Heart left ventricle (tissue), 16 donors: ENCODE measurements around the gene REM2. TPM values are rescaled to one million over a fixed set of nuclear protein-coding genes. Genes with fewer than 3 reads are reported as not detected.
A peak's percentile ranks its signal among the peaks of the same experiment; 100 is the strongest.

ENCODE experiments used
- ATAC-seq, 4 donors: fragments of 200-7000 bp; cut with Tn5 transposase; one replicate each; pipeline ENCODE4 v1.9.1; 2020 to 2022; ENCODE audit warnings: moderate library complexity in 4 of 4, mild to moderate bottlenecking in 3 of 4, moderate number of reproducible peaks in 1 of 4
- DNase-seq, 5 donors: peaks; one replicate each; pipeline ENCODE4 v3.0.0-alpha.2; 2020
- H3K27ac ChIP-seq, 12 donors: fragments of 200-600 bp; sonication (generic) in 4 of 12; one replicate each; pipeline versions ENCODE4 v1.5.0 to v1.8.0; 2016 to 2022; ENCODE audit warnings: mild to moderate bottlenecking in 2 of 12
- H3K27me3 ChIP-seq, 9 donors: fragments of 200-600 bp; sonication (generic) in 2 of 9; one replicate each; pipeline versions ENCODE4 v1.5.1 to v1.8.0; 2016 to 2022; ENCODE audit warnings: mild to moderate bottlenecking in 3 of 9
- H3K36me3 ChIP-seq, 9 donors: fragments of 200-600 bp; sonication (generic) in 2 of 9; one replicate each; pipeline versions ENCODE4 v1.5.0 to v1.8.0; 2018 to 2022; ENCODE audit warnings: mild to moderate bottlenecking in 2 of 9
- H3K4me1 ChIP-seq, 12 donors: fragments of 200-600 bp; sonication (generic) in 4 of 12; one replicate each; pipeline versions ENCODE4 v1.5.0 to v1.8.0; 2016 to 2022; ENCODE audit warnings: mild to moderate bottlenecking in 3 of 12
- H3K4me3 ChIP-seq, 12 donors: fragments of 200-600 bp; sonication (generic) in 4 of 12; one replicate each; pipeline versions ENCODE4 v1.5.0 to v1.8.0; 2017 to 2022; ENCODE audit warnings: mild to moderate bottlenecking in 9 of 12, moderate library complexity in 4 of 12
- H3K9me3 ChIP-seq, 12 donors: fragments of 200-600 bp; sonication (generic) in 4 of 12; one replicate each; pipeline versions ENCODE4 v1.5.0 to v1.8.0; 2016 to 2022; ENCODE audit warnings: mild to moderate bottlenecking in 1 of 12
- CTCF ChIP-seq, 12 donors: fragments of 200-600 bp; sonication (generic) in 4 of 12; IDR thresholded peaks; one replicate each; pipeline versions ENCODE4 v1.5.0 to v1.8.0; 2018 to 2022; ENCODE audit warnings: antibody characterized with exemption in 12 of 12, mild to moderate bottlenecking in 5 of 12
- POLR2A ChIP-seq, 2 donors: fragments of 450-650 bp; IDR thresholded peaks; one replicate each; pipeline ENCODE4 v1.6.1; 2017; ENCODE audit warnings: antibody characterized with exemption in 2 of 2, mild to moderate bottlenecking in 2 of 2, moderate library complexity in 2 of 2
- WGBS, 4 donors: extraction: QIAGEN DNeasy Blood & Tissue Kit in 2 of 4; methylation state at CpG; one replicate each; pipeline versions ENCODE4 v1.1.5 to v1.1.7; 2013 to 2018; 5-methylcytosine and 5-hydroxymethylcytosine counted together
- intact Hi-C, 10 donors: fragments of 100-400 bp; cut with DNase I; formaldehyde crosslinking; loops; one replicate each; pipeline versions ENCODE4 v1.11.1 to v1.14.2; 2022
- long read RNA-seq, 3 donors: library from polyadenylated mRNA; unstranded; transcript quantifications; one replicate each; pipeline ENCODE4 v2.0.0, GENCODE V29; 2020 to 2021
- polyA plus RNA-seq, 2 donors: library from polyadenylated mRNA; stranded (reverse); fragments of 200-250 nt; gene quantifications; one replicate each; pipeline ENCODE4 v1.2.3, GENCODE V29; 2013
- total RNA-seq, 9 donors: library from RNA; depleted of rRNA in 2 of 9; stranded (reverse); fragments of >200 nt in 2 of 9; fragmentation: NEBNext Ultra II Directional in 3 of 9; extraction: Animal tissue kit (Norgen Biotek cat#: 25700) in 3 of 9; gene quantifications; one replicate each; pipeline versions ENCODE4 v1.1.0 to v1.2.4, GENCODE V29; 2016 to 2023
- donor health status: ischemic (EF 13 %, LVEDD 7.1; RV severe dilation, severe dysfunction).
- donor health status: healthy with polysubstance abuse.
- donor health status: DM: no; HTN: yes; CAD: no.
- donor health status: DM: no; HTN: no; CAD: no.
- donor health status: ischemic (EF 25% LVEDD 6.9; RV normal size, moderate dysfunction).
- donor health status: ischemic (EF 25% LVEDD 5.7; RV mildly dilated, moderate dysfunction).
- donor health status: healthy.
- donor health status: DM: yes; HTN: yes; CAD: no.
- donor health status: ischemic (EF 35%, LVEDD 5.7; RV mildly dilated, moderate dysfunction).
- donor health status: nonischemic (EF 11% LVEDD 7.7; RV severe dilation, severe dysfunction).
- donor health status: DM: yes; HTN: yes; CAD: no.
- donor health status: PGD.
- donor health status: ischemic (EF 29% LVEDD 5.4; RV normal size, mild dysfunction).
- donor health status: nonischemic (EF 23%, LVEDD 6.1; RV moderate dilation, normal function).

The REM2 gene
- total RNA-seq: under 1 TPM in 1 of 9 donors, not detected in 8; 0.21 TPM
- polyA plus RNA-seq: under 1 TPM in 1 of 2 donors, not detected in 1; 0.06 TPM
- long read RNA-seq, donor 1, partial matches to known transcripts: 0 of 1 reads
- long read RNA-seq, donor 1, other reads (novel, unspliced or antisense): 1 of 1 reads
- long read RNA-seq, donor 2: 0 reads
- long read RNA-seq, donor 3: 0 reads

GRCh38 chr14:22883173-22883976 is at the start of gene REM2:
Gene REM2 (plus strand): TSS chr14:22883222. CDS start chr14:22883288, 66 bp downstream.
- intact Hi-C loops: no loop called here

GRCh38 chr14:22835505-22835904 is 47.5 kb upstream of the REM2 start:
- ATAC-seq (no peak), DNase-seq (no peak)
- H3K36me3 ChIP-seq: peaks cover 0 to 35% (median 24%) of the 10 kb centered on the region in 9 donors
- intact Hi-C loops: loop anchor here in 1 of 10 donors (10.0 kb wide), 1 partner anchor 79 kb away; the partner anchor contains the start of gene RBM23
- H3K4me3 ChIP-seq: no peak overlapping the region
- peak overlapping the region in 6 of 12 donors; percentile 81 to 98 (median 92) for H3K27ac ChIP-seq
- no peaks in the 10 kb centered on the region for H3K9me3 ChIP-seq
- H3K4me1 ChIP-seq: peaks cover 0 to 41% (median 21%) of the 10 kb centered on the region in 12 donors
- 70 to 83% (median 78%) methylated on average over 3 of the region's 3 CpGs for WGBS, 4 donors
- TF ChIP-seq CTCF (IDR thresholded peaks at IDR 0.05) (no peak), POLR2A (IDR thresholded peaks at IDR 0.05) (no peak)
- H3K27me3 ChIP-seq: no peaks in the 10 kb centered on the region

More at GRCh38 chr14:22883173-22883976, at the start of gene REM2:
- 26 to 34% (median 30%) methylated on average over 14 to 15 of the region's 15 CpGs for WGBS, 4 donors
- no peaks in the 10 kb centered on the region for H3K9me3 ChIP-seq
- ATAC-seq (no peak), DNase-seq (no peak)
- no peak within 1 kb of the TSS for H3K27ac ChIP-seq
- no peak within 1 kb of the TSS for H3K4me3 ChIP-seq
- peaks cover 0 to 28% (median 9%) of the 10 kb centered on the region in 12 donors for H3K4me1 ChIP-seq
- peaks cover 0 to 15% (median 4%) of the 10 kb centered on the region in 9 donors for H3K36me3 ChIP-seq
- TF ChIP-seq CTCF (IDR thresholded peaks at IDR 0.05) (no peak), POLR2A (IDR thresholded peaks at IDR 0.05) (no peak)
- no peaks in the 10 kb centered on the region for H3K27me3 ChIP-seq

- no peaks in the 10 kb centered on the region for H3K9me3 ChIP-seq
- H3K27ac ChIP-seq: peak within 1 kb of the TSS; percentile 81 to 98 (median 92)
- peak within 1 kb of the TSS; percentile 56 to 99 (median 82) for H3K4me3 ChIP-seq
- peaks cover 0 to 37% (median 18%) of the 10 kb centered on the region in 12 donors for H3K4me1 ChIP-seq
- intact Hi-C loops: loop anchor here in 4 of 10 donors (1.0 to 10.0 kb wide), 3 partner anchors 16 to 78 kb away; partner anchors contain the start of gene RBM23 (in 1 of the 4)
- DNase-seq (peak; percentile 69 to 87 (median 82)), ATAC-seq (peak; percentile 73 to 86 (median 80))
- 1 to 3% (median 3%) methylated on average over 38 to 46 of the region's 46 CpGs for WGBS, 4 donors
- H3K36me3 ChIP-seq: peaks cover 0 to 39% (median 27%) of the 10 kb centered on the region in 9 donors
- TF ChIP-seq POLR2A (IDR thresholded peaks at IDR 0.05) (peak in 1 of 2 donors; percentile 45), CTCF (IDR thresholded peaks at IDR 0.05) (peak in 9 of 12 donors; percentile 27 to 57 (median 51))
- H3K27me3 ChIP-seq: no peaks in the 10 kb centered on the region
Measured at GRCh38 chr14:22836301-22837113, 46.5 kb upstream of the REM2 start, which contains the start of gene MMP14. Gene MMP14 (plus strand): TSS chr14:22836585. CDS start chr14:22836818, 233 bp downstream.
